ENCODE results near the gene CDCA3.

The CDCA3 gene

GRCh38 chr12:6836851-6837250, 14.2 kb downstream of the CDCA3 start:
- Histone ChIP-seq H3K36me3 (peaks cover 75% of the 10 kb centered on the region), H3K27me3 (no peaks in the 10 kb centered on the region), H3K9me3 (no peaks in the 10 kb centered on the region), H3K4me3 (ENCODE audit: low read depth, low read length) (no peak overlapping the region), H3K4me1 (no peaks in the 10 kb centered on the region)
- no peak for DNase-seq
- TF ChIP-seq CTCF (IDR thresholded peaks at IDR 0.05; ENCODE audit: low read depth, low read length), result no peak

DNA sequence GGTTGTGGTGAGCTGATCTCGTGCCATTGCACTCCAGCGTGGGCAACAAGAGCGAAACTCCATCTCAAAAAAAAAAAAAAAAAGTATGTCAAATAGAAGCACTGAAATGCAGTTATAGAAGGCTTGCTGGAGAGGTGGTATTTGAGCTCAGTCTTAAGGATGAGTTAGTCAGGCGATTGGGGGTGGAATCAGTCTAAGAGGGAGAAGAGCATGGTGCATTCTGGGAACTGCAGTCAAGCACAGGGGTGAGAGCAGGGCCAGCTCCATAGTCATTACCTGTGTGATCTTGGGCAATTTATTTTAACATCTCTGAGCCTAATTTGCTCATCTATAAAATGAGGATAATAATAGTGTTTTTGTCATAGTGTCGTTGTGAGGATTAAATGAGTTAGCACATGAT, 16.2 kb downstream of the CDCA3 start:
- Histone ChIP-seq H3K36me3 (peaks cover 83% of the 10 kb centered on the region), H3K9me3 (no peaks in the 10 kb centered on the region), H3K4me1 (no peaks in the 10 kb centered on the region; the same call in 1 of the 2 replicates), H3K4me3 (ENCODE audit: low read depth, low read length) (no peak overlapping the region), H3K27me3 (no peaks in the 10 kb centered on the region)
- no peak for TF ChIP-seq CTCF (IDR thresholded peaks at IDR 0.05; ENCODE audit: low read depth, low read length)
- DNase-seq, result no peak

DNA sequence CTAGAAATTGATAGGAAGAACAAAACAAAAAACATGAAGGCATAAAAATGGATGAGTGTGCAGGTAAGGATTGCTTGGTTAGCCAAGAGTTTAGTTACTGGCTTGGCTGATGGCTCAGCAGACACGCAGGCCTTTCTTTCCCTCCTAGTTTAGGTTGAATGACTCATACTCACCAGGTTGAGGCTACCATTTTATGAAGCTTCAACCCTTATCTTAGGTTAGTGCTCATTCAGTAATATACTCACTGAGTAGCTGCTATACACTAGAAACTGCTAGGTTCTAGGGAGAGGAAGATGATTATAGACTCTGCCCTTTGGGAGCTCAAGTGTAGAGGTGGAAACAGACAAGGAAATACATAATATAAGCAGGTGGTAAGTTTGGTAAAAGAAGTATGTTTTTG, 16.8 kb downstream of the CDCA3 start:
- Histone ChIP-seq H3K36me3 (peaks cover 79% of the 10 kb centered on the region), H3K9me3 (no peaks in the 10 kb centered on the region), H3K4me3 (ENCODE audit: low read depth, low read length) (no peak overlapping the region), H3K27me3 (no peaks in the 10 kb centered on the region), H3K4me1 (no peaks in the 10 kb centered on the region; the same call in 1 of the 2 replicates)
- no peak for TF ChIP-seq CTCF (IDR thresholded peaks at IDR 0.05; ENCODE audit: low read depth, low read length)
- no peak for DNase-seq

DNA sequence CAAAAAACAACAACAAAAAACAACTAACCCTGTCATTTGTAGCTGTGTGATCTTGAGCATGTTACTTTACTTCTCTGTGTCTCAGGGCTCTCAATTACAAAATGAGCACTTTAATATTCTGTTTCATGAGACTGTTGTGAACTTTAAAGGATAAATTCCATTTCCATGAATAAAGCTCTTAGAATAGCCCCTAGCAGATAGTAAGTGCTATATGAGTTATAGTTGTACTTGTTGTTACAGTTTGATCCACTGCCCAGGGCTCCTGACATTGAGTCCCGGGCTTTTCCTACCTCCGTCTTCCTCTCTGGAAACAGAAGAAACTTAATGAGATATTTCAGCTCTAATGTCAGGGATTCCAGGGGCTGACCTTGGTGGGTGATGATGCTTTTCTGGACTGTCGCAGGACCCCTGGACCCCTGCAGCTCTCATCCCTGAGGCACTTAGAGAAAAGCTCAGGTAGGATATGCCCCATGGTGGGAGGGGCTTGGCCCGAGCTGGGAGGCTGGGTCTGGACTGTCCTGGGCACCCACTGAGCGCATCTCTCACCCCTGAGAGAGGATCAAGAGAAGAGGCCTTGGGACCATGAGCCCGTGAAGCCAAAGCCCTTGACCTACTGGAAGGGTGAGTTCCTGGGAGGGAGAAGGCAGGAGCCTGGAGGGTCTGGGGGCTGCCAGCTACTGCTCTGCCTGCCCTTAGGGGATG, 17.7 kb downstream of the CDCA3 start:
- no peak for TF ChIP-seq CTCF (IDR thresholded peaks at IDR 0.05; ENCODE audit: low read depth, low read length)
- peaks cover 74% of the 10 kb centered on the region for H3K36me3 ChIP-seq

GRCh38 chr12:6832125-6832524, 19.0 kb downstream of the CDCA3 start:
- no peaks in the 10 kb centered on the region for H3K27me3 ChIP-seq
- TF ChIP-seq CTCF (IDR thresholded peaks at IDR 0.05; ENCODE audit: low read depth, low read length), result no peak
- DNase-seq, result no peak
- H3K4me3 ChIP-seq (ENCODE audit: low read depth, low read length), result no peak overlapping the region
- peaks cover 62% of the 10 kb centered on the region for H3K36me3 ChIP-seq
- no peaks in the 10 kb centered on the region for H3K9me3 ChIP-seq
- peaks cover 2% of the 10 kb centered on the region for H3K4me1 ChIP-seq

More for the DNA sequence above, 17.7 kb downstream of the CDCA3 start:
- Histone ChIP-seq H3K4me1 (no peaks in the 10 kb centered on the region; the same call in 1 of the 2 replicates), H3K9me3 (no peaks in the 10 kb centered on the region), H3K4me3 (ENCODE audit: low read depth, low read length) (no peak overlapping the region), H3K27me3 (no peaks in the 10 kb centered on the region)
- DNase-seq, result no peak

- Histone ChIP-seq H3K36me3 (peaks cover 56% of the 10 kb centered on the region), H3K4me3 (ENCODE audit: low read depth, low read length) (no peak overlapping the region), H3K4me1 (peaks cover 6% of the 10 kb centered on the region), H3K9me3 (no peaks in the 10 kb centered on the region), H3K27me3 (no peaks in the 10 kb centered on the region)
- peak; percentile 3 for DNase-seq
- no peak for TF ChIP-seq CTCF (IDR thresholded peaks at IDR 0.05; ENCODE audit: low read depth, low read length)
Observed at GRCh38 chr12:6831450-6831995, 19.6 kb downstream of the CDCA3 start.

Measured in BE2C (cell line).